Urothelium cell line (cell line): ENCODE measurements around the gene LANCL2.

Experiments
- DNase-seq: peaks from one replicate; pipeline ENCODE4 v3.0.0; 2011; ENCODE audit warnings: low spot score, mixed read lengths
- FAIRE-seq: peaks from 2 replicates; lab custom pipeline; 2011; peaks lifted over from hg19 to GRCh38; lab: Jason Lieb, UNC

LANCL2 gene

DNA sequence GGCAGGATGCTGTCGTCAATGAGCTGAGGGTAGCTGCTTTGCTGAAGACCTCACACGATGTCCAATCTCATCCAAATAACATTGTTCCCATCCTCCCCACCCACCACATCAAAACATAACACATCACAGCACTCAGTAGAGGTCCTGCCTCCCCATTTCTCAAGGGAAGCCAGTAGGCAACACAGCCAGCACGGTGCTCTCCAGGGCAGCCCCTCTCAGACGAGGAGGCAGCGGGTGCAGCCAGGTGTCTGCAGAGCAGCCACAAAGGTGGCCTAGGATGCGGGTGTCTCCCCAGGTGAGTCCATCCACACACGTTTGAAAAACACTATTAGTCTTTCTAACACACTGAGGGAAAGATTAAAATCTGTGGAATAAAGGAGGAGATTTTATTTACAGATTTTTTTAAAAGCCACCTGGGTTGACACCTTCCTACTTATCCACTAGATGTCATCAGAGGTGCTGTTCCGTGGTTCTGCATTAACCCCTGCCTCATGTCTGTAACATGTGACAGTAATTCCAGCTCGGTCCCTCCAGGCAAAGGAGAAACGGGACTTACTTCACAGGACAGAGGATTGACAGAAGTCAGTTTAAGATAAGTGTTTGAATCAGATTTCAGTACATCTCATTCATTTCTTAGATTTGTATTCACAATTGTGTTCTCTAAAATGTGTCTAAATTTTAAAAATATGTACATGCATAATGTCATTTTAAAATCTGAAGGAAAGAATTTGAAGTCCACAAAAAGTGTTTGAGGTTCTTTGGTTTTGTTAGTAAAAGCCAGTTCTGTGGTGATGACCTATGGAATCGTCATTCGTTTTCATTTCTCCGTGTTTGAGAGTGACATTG is 68.0 kb downstream of the LANCL2 start:
- peak; percentile 37 for FAIRE-seq
- peak; percentile 66 for DNase-seq

DNA sequence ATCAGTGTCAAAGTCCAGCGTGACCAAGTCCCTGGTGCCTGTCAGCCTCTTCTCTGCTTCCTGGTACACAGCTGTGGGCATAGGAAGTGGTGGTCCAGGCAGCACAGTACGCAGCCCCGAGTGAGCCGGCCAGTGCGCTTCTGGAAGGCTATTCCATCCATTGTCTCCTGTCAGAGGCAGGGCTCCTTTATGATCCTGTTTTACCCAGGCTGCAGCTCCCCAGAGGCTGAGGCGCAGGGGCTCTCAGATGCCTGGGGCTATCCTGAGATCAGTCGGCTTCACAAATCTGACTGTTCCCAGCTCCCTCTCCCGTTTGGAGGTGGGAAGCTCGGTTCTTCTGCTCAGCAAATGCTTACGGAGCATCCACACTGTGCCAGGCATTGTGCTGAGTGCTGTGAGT is 70.3 kb downstream of the LANCL2 start:
- no peak for FAIRE-seq
- no peak for DNase-seq

DNA sequence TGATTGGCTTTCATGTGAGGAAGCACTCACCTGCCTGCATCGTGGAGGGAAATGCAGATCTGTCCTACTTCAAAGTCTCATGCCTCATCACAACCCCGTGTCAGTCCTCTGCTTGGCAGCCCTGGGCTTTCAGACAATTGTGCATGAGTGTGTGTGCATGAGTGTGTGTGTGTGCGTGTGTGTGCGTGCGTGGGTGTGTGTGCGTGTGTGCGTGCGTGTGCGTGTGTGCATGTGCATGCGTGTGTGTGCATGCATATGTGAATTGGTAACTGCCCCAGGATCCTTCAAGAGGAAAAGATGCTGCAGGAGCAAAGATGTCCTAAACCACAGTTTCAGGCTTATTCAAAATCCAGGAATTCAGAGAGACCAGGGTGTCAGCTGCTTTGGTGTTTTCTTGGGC is 71.3 kb downstream of the LANCL2 start:
- no peak for DNase-seq
- peak; percentile 13 for FAIRE-seq

DNA sequence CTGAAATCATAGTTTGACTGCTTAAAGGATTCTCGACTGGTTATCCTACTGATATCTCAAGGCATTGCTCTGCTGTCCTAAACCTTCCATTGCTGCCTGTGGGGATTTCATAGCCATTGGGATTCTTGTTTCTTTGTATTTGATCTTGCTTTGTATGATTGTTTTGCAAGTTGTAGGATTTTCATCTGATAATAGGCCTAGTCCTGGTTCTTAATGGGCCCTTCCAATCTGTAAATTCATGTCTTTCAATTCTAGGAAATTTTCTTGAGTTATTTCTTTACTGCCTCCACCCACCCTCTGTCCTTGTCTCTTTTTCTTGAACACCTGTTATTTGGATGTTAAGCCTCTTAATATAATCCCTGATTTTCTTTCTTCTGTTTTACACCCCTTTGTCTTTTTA is 72.2 kb downstream of the LANCL2 start:
- DNase-seq (no peak), FAIRE-seq (no peak)

DNA sequence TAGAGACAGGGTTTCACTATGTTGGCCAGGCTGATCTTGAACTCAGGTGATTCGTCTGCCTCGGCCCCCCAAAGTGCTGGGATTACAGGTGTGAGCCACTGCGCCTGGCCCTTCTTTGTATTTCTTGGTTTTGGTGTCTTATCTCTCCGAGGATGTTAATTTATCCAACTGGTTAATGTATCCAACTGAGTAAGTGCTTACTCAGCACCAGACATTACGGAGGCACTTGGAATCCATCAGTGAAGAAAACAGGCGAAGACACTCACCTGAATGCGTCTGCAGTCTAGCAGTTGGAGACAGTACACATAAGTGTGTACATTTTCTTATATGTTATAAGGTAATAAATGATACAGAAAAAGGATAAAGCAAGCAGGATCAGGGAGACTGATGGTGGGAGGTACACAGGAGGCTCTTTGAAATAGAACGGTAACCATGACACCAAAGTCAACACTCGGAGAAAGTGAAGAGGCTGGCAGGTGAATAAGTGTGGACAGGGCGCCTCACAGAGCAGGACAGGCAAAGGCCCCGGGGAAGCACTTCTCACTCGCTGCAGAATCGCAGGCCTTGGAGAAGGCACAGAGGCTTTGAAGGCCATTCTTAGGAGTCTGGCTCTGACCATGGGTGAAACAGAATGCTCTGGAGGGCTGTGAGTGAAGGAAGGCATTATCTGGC is 73.1 kb downstream of the LANCL2 start:
- no peak for FAIRE-seq
- no peak for DNase-seq

DNA sequence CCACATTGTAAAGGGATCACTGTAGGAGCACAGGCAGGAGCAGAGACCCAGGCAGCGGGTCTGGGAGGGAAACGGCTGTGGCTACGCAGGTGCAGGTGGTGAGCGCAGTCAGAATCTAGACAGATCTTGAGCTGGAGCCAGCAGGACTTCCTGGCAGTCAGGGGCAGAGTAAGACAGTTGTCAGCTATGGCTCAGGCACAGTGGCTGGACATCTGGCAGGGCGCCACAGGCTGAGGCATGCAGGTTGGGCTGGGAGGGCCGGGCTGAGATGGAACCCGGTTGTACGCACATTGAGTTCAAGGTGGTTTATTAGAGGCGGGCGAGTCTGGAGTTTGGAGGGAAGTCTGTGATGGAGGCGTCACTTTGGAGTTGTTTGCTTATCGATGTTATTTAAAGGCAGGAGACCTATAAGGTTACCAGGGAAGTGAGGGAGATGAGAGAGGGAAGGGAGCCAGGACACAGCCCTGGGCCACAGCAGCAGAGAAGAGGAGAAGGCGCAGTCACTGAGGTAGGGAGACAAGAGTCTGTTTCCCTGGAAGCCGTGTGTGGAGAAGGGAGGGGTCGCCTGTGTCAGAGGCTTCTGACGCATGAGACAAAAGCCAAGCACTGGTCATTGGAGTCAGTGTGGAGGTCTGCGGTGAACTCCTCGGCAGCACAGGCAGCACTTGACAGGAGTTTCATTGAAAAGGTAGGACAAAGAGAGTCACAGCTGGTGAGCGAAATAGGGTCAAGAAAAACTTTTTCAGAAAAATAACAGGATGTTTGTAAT is 73.8 kb downstream of the LANCL2 start:
- no peak for FAIRE-seq
- DNase-seq = no peak

DNA sequence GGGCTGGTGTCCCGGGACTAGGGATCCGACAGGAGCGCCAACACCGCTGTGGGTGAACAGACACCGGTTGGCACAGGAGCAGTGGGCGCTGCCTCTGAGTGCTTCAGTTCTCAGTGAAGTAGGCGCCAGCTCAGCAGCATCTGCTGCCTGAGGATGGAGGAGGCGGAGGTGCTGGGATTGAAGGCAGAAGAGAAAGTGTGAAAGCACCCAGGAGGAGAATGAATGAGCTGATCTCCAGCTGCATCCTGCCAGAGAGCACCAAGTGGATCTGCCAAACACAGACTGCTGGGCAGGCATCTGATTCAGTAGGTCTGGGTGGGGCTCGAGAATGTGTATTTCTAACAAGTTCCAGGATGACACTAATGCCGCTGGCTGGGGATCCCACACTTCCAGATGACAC is 74.5 kb downstream of the LANCL2 start:
- FAIRE-seq (peak; percentile 65), DNase-seq (no peak)

DNA sequence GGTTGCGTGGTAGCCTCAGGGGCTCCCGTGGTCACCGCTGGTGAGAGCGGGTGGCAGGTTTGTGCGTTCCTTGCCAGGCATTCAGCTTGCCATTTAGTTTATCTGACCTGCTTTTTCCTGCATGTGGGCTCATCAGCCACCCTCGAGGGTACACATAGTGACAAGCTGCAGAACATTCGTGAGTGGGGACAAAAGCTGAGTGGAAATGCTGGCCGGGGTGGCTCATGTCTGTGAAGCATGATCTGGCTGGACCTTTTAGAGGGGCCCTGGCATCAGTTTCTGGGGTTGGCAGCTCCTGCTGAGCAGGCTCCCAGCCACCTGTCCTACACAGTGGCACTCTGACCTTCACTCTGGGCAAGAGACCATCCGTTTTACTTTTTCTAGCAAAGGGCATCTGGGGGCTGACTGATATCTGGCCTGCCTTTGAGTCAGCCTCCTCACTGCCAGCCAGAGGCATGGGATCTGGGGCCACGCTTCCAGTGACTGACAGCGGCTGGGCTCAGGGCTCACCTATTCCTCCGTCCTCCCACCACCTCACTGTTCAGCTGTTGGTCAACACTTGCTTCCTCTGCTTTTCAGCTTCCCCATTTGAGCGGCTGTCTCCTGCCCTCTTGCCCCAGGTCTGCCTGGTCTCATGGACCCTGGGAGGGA is 75.0 kb downstream of the LANCL2 start:
- DNase-seq (no peak), FAIRE-seq (peak; percentile 30)

DNA sequence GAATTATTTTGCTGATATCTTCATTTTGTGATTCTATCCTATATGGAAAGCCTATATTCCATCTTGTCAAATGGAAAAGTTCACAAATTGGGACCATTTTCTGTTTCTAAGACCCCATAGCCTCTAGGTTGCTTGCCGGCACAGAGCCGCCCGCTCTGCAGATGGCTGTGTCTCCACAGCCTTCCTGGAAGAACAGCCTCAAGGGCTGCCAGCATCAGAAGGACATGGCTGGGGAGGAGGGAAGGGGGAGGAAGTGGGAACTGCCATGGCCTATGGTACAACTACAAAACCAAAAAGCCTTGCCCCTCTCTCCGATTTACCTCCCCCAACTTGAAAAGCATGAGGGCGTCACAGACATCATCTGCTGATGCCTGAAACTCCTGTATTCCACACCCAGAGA is 75.9 kb downstream of the LANCL2 start:
- FAIRE-seq (no peak), DNase-seq (no peak)

DNA sequence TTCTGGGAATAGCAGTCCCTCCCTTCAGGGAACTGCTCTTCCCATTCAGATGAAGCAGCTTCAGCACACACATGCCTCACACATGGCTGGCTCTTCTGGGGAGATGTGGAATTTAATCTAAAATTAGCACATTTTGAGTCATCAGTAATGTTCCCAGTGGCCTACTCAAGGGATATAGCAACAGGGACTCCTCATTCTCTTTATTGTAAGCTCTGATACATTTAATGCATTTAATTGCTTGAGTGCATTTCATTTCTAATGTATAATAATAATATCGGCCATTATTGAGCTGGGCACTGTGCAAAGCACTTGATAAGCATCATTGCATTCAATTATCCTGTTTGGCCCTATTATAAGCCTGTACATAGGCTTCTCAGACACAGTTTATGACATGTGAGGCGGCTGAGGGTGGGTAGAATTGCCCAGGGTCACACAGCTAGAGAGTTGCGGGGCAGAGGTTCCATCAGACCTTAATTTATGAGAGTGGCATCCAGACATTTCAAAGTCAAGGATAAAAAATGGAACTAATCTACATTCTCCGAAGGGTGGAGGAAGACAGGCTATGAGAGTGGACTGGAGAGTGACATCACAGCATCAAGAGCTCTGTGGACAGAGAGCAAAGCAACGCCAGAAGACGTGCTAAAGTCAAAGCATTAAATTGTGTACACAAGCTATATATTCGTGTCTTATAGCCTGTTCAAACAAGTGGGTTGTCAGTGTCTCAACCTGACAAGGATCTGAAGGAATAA is 76.8 kb downstream of the LANCL2 start:
- DNase-seq = no peak
- no peak for FAIRE-seq

DNA sequence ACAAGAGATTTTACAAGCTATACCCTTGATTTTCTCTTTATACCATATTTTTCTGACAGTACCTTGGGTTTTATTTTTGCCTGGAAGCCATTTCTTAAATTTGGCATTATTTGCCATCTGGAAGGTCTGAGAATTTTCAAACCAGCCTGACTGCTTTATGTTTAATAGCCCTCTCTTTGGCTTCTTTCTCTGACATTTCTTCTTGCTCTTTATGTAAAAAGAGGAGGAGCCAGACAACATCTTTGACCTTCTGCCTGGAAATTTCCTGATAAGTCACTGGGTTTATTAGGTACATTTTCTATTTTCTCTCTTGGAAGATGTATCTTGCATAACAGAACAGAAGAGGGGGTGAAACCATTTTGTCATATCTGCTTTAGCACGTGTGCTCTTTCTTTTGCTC is 79.6 kb downstream of the LANCL2 start:
- no peak for FAIRE-seq
- no peak for DNase-seq

DNA sequence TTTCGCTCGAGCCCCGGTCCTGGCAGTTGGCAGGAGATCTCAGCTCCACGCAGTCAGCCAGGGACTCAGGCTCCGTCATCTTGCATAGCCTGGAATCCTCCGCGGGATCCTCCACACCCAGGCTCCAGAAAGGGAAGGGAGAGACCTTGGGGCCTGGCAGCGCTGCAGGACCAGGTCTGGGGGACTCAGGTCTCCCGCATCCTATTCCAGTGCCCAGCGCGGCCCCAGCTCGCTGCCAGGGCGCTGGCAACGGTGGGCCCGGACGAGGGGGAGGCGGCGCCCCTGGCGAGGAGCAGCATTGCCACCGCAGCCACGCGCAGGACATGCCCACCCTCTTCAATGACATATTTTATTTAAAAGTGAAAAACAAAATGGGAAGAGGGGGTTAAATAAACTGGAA is 83.4 kb downstream of the LANCL2 start:
- FAIRE-seq (no peak), DNase-seq (no peak)

DNA sequence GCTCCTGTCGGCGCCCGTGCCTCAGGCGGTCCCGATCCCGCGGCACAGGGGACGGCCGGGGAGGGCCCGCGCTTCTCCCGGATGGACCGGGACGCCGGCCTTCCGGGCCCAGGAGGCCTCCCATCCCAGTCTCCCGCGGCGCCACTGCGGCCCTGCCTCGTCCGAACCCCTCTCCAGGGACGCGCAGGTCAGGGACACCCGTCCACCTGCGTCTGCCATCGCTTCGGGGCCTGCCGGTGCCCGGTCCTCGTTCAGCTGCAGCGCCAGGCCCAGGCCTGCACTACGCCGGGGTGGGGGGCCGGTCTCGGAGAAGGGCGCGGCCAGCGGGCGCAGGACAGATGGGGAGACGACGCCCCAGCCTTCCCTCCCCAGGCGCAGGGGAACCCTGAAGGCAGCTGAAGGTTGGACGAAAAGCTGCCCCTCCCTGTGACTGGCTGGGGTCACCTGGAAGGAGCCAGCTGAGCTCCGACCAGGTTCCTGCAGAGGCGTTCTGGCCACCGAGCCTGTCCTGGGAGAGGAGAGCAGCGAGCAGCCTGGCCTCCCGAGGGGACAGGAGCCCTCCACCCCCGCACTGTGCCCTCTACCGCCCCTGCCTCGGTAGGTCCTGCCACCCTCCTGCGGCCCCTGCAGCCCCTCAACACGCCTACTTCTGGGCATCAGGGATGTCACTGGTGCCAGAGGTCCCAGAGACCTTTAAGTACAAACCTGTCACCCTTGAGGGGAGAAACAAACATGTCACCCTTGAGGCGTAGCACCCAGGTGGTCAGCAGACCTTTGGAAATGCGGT is 84.3 kb downstream of the LANCL2 start:
- FAIRE-seq = no peak
- DNase-seq = no peak

DNA sequence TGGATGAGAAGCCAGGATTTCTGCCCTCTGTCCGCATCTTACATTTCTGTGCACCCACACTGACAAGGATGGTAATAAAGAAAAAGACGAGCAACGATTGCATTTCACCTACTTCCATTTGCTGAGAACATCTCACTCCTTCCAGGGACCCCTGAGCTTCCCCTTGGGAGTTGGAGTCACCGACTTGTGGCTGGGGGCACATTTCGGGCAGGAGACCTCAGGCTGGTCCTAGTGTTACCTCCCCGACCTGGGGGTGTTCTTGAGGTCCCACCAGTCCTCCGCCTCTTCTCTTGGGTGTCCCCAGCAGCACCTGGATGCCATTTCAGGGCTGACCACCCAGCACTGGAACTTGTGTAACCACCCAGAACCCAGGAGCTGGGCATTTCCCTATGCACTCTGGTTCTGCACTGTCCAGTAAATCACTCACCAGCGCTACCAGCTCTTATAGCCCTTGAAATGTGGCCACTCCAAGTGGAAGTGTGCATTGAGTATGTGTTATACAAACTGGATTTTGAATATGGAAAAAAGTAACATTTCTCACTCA is 84.9 kb downstream of the LANCL2 start:
- DNase-seq (no peak), FAIRE-seq (no peak)

DNA sequence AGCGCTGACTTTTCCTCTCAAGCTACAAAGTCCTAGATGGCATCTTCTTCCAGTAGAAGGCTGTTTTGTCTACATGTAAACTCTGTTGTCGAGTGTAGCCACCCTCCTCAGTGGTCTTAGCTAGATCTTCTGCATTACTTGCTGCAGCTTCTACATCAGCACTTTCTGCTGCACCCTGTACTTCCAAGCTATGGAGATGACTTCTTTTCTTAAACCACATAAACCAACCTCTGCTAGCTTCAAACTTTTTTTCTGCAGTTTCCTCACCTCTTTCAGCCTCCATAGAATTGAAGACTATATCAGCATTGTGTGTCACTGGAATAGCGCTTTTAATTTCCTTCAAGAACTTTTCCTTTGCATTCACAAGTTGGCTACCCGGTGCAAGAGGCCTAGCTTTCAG is 87.8 kb downstream of the LANCL2 start:
- DNase-seq = no peak
- peak; percentile 46 for FAIRE-seq

DNA sequence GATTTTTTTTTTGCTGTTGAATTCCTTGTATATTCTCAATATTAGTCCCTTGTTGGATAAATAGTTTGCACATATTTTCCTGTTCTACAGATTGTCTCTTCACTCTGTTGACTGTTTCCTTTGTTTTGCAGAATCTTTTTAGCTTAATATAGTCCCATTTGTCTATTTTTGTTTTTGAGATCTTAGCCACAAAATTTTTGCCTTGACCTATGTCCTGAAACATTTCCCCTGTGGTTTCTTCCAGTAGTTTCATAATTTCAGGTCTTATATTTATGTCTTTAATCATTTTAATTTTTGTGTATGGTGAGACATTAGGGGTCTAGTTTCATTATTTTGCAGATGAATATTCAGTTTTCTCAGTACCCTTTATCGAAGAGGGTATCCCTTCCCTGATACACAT is 92.7 kb downstream of the LANCL2 start:
- DNase-seq (no peak), FAIRE-seq (no peak)

DNA sequence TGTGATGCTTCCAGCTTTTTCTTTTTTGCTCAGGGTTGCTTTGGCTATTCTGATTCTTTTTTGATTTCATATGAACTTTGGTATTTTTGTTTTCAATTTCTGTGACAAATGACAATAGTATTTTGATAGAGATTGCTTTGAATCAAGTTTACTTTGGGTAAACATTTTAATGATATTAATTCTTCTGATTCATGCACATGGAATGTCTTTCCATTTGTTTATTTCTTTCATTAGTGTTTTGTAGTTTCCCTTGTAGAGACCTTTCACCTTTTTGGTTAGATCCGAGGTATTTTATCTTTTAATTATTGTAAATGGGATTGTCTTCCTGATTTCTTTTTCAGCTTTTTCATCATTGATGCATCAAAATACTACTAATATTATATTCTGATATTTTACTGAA is 93.2 kb downstream of the LANCL2 start:
- no peak for DNase-seq
- no peak for FAIRE-seq

DNA sequence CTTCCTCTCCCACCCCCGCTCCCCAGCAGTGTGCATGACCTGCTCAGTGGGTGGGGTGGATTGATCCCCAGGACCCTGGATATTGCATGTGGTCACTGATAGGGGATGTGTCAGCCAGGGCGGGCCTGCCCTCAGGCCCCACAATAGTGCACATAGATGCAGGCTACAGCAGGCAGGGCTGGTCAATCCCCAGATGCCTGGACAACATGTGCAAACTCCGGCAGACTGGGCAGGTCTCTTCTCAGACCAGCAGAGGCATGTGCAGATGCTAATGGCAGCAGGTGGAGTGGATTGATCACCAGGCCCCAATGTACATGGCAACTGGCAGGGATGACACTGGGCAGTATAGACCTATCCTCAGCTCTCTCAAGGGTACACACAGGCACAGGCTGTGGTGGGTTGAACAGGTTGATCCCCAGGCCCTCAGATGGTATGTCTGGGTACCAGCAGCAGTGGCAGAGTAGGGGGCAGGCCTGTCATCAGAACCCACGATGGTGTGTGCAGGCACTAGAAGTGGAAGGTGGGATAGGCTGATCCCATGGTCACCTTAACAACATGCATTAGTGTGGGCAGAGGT is 98.6 kb downstream of the LANCL2 start:
- peak; percentile 79 for FAIRE-seq
- DNase-seq = no peak

DNA sequence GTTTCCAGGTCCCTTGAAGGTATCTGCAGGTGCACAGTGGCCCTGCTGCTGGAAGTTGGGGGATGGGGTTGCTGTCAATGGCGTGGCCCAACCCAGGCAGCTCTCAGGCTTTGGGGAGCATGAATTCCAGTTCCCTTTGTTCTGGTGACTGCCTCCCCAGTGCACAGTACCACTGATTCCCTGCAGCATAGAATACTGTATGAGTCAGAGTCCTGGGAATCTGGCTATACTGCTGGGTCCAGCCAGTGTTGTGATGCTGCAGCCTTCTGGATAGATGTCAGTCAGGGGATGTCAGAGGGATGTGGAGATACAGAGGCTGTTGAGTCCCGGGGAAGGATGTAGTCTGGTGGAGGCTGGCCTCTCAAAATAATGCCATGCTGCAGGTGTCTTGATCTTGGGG is 99.3 kb downstream of the LANCL2 start:
- FAIRE-seq = no peak
- DNase-seq = no peak
